GM12874 (cell line): ENCODE results near the gene BCL2L13.

ENCODE experiments used
- TF ChIP-seq, protein P1 (sequence below): IDR thresholded peaks from 2 replicates; pipeline ENCODE4 v1.5.1; 2011; ENCODE audit warnings: low read depth, mild to moderate bottlenecking, control low read depth, low read length, moderate library complexity; ENCODE audit not compliant: insufficient read depth

Gene BCL2L13

DNA sequence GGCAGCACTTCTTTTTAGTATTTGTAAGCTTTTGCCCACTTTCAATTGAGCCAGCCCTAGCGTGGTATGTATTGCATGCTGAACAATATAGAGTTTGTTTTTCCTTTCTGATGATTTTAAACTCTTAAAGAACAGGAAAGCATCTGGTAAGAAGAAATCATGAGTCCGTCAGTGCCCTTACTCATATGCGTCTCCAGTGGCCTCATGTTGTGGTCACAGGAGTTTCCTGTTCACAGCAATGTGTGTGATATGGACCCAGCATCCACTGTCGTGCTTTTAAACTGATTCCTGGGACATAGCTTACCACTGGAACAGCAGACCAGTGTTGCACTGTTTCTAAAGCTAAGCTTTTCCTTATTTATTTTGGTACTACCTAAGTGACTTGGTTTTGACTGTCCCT, 95.6 kb downstream of the BCL2L13 start:
- TF ChIP-seq, protein P1, sequence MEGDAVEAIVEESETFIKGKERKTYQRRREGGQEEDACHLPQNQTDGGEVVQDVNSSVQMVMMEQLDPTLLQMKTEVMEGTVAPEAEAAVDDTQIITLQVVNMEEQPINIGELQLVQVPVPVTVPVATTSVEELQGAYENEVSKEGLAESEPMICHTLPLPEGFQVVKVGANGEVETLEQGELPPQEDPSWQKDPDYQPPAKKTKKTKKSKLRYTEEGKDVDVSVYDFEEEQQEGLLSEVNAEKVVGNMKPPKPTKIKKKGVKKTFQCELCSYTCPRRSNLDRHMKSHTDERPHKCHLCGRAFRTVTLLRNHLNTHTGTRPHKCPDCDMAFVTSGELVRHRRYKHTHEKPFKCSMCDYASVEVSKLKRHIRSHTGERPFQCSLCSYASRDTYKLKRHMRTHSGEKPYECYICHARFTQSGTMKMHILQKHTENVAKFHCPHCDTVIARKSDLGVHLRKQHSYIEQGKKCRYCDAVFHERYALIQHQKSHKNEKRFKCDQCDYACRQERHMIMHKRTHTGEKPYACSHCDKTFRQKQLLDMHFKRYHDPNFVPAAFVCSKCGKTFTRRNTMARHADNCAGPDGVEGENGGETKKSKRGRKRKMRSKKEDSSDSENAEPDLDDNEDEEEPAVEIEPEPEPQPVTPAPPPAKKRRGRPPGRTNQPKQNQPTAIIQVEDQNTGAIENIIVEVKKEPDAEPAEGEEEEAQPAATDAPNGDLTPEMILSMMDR: no peak

DNA sequence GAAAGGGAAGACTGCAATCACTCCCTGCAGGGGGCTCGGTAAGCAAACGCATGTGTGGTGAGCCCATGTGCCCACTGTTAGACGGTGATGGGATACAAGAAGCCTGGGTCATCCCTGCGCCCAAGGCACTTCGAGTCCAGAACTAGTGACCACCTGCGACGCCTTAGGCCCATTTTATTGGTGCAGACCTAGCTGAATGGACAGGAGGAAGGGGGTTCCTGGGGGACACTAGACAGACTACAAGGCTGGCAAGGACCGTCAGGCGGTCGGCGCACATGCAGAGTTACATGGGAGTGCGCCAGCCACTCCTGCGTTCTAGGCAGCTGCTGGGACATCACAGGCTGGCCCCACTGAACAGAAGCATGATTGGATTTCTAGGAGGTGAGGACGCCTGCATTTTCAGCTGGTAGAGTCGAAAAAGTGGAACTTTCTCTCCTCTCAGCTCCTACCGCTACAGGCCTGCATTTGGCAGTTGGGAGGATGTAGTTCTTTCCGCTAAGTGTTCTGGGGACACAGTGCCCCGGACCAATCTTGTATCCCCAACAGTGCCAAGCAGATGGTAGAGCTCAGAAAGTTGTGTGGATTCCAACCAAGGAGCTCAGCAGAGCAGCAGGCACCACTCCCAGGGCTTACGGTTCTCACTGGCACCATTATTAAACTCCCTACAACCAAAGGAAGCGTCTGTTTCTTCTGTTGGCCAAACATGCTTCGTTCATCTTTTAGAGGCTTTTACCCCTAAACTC, 100.0 kb downstream of the BCL2L13 start:
- TF ChIP-seq, protein P1: no peak

DNA sequence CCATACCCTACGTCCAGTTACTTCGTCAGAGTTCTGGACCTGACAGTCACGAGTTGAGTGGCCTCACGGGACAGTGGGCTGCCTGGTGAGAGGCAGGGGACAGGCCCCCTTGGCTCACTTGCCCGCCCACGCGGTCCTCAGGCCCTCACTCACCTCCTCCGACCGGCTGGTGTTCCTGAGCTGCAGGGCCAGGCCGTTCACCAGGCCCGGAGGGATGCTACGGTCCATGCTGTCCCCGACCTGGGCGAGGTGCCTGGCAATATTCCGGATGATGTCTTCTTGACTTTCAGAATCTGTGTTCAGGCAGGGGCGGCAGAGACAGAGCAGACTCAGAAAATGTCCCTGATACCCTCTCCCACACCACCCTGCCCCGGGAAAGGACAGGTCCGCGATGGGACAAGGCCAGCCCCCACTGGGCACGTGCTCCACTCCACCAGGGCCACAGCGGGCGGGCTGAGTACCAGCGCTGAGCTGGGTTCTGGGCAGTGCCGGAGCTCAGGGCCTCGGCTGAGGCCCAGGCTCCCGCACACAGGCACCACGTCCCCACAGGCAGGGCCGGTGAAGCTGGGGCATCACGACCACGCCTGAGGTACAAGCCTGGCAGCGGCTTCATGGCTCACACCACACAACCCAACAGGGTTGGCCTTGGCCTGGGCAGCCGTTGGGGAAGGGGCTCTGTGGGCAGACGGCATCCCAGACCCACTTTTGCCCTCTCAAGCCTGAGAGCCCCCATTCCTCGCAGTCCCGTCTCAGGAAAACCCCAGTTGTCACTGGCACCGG, 100.8 kb downstream of the BCL2L13 start:
- TF ChIP-seq, protein P1: no peak

DNA sequence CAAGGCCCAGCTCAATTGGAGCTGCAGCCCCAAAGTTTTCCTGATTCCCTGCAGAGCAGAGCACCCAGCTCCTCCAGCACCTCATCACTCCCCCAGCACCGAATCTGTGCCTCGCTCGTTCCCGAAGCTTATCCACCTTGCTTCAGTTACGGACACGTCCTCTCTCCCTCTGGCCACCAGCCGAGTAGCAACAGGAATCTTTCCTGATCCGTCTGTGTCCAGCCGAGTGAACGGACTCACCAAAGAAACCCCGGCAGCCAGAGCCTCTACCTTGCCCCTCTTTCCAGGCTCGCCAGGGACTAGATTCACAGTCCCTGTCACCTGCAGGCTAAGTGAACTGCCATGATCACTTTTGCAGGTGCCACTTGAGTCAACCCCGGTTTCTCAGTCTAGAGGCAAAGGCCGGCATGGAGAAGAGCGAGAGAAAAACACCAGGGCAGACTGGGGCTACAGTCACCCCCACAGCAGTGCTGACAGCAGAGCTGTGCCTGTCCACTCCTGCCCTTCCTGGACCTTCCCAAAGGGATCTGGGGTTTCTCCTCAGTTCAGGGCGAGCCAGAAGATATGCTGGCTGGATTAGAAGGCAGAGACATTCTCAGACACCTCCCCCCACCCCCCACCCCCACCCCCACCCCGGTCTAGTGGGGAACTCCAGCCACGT, 103.4 kb downstream of the BCL2L13 start:
- TF ChIP-seq, protein P1: no peak

DNA sequence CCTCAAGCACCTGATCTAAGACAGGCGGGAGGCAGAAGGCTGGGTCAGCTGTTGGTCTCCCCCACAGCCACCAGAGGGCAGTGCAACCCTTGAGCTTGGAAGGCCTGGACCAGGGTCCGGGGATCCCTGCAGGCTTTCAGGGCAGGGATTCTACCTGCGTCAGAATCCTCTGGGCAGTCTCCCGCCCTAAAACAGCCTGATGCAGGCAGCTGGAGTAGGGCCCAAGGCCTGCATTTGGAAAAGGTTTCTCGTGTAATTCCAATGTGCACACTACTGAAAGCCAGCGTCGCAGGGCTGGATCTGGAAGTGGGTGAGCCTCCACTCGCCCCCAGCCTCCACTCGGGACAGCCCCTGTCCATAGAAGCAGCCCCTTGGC, 104.0 kb downstream of the BCL2L13 start:
- TF ChIP-seq, protein P1: peak; percentile 90

DNA sequence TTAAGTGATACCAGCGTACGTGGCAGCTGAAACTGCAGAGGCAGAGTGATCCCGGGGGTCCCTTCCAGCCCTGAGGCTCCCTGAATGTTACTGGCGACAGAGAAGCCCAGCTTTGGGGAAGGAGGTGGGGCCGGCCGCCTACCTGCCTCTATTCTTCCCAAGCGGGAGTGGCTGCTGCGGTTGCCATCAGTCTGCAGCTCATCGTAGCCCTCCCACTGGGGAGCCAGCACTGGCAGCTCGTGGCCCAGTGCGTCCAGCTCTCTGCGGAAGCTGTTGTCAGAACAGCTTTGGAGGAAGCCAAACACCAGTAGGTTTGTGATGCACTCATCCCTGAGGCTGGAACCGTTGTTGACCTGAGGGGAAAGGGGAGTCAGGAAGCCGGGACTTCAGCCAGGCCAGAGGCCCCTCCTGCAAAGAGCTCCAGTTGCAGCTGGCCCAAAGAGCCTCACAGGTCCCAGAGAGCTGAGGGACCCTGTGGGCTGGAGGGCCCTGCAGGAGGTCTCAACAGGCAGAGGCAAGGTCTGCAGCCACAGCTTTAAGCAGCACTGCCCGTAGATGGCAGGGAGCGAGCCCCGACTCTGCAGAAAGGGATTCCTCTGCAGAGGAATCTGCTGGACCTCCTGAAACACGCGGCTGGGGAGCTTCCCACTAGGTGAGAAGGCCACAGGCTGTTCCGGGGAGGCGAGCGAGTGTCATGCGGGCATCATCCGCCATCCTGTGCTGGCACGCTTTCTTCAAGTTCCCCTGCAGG, 105.3 kb downstream of the BCL2L13 start:
- TF ChIP-seq, protein P1: no peak

DNA sequence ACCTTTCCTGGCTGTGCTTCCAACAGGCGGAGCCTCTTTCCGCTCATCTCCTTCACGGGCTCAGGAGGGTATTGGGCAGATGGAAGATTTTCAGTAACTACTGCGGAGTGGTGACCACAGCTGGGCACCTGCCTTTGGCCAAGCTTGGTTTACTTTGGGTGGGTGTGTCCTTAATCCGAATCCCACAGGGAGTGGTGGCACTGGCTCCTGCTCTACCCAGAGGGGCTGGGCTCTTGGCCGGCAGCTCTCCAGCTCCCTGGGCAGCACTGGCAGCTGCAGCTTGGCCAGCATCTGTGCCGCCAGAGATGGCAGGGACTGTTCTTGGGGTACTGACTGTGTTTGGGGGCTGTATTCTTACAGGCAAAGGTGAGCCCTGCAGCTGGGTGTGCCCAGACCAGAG, 105.9 kb downstream of the BCL2L13 start:
- TF ChIP-seq, protein P1: no peak
